ENCODE results near the gene SPPL3.
"Not testable (repeated sequence)": the region's sequence is repeated elsewhere in the genome, so short reads cannot be mapped to it uniquely, and the experiment has no call there.

Gene SPPL3, protein sequence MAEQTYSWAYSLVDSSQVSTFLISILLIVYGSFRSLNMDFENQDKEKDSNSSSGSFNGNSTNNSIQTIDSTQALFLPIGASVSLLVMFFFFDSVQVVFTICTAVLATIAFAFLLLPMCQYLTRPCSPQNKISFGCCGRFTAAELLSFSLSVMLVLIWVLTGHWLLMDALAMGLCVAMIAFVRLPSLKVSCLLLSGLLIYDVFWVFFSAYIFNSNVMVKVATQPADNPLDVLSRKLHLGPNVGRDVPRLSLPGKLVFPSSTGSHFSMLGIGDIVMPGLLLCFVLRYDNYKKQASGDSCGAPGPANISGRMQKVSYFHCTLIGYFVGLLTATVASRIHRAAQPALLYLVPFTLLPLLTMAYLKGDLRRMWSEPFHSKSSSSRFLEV

GRCh38 chr12:120904197-120904773 lies at the start of gene SPPL3:
Gene SPPL3 (minus strand): TSS chr12:120904358. CDS start chr12:120903867, 491 bp downstream.
- DNase-seq = peak; percentile 95

DNA sequence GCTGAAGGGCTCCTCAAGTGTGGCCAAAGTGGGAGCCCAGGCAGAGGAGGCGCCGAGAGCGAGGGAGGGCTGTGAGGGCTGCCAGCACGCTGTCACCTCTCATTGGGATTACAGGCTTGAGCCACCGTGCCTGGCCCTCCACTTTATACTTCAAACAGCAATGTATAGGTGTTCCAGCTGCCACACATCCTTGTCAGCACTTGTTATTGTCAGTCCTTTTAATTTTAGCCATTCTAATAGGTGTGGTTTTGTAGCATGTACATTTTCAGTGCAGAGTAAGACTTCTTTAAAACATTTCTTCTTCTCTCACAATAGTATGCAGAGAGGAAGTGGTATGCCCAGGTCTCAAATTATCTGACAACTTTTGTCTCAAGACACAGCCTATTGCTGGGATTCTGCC lies 46.6 kb upstream of the SPPL3 start:
- DNase-seq = no peak

DNA sequence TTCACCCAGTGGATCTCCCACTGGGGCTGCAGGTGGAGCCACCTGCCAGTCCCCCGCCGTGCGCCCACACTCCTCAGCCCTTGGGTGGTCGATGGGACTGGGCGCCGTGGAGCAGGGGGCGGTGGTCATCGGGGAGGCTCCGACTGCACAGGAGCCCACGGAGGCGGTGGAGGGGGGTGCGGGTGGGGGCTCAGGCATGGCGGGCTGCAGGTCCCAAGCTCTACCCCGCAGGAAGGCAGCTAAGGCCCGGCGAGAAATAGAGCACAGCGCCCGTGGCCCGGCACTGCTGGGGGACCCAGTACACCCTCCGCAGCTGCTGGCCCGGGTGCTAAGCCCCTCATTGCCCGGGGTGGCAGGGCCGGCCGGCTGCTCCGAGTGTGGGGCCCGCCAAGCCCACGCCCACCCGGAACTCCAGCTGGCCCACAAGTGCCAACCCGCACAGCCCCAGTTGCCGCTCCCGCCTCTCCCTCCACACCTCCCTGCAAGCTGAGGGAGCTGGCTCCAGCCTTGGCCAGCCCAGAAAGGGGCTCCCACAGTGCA lies 46.2 kb upstream of the SPPL3 start:
- not testable (repeated sequence) for DNase-seq

GRCh38 chr12:120945516-120945915 lies 41.4 kb upstream of the SPPL3 start:
- peak; percentile 52 for DNase-seq

GRCh38 chr12:120944645-120945217 lies 40.6 kb upstream of the SPPL3 start:
- DNase-seq = peak; percentile 93

GRCh38 chr12:120943482-120943881 lies 39.3 kb upstream of the SPPL3 start:
- no peak for DNase-seq

DNA sequence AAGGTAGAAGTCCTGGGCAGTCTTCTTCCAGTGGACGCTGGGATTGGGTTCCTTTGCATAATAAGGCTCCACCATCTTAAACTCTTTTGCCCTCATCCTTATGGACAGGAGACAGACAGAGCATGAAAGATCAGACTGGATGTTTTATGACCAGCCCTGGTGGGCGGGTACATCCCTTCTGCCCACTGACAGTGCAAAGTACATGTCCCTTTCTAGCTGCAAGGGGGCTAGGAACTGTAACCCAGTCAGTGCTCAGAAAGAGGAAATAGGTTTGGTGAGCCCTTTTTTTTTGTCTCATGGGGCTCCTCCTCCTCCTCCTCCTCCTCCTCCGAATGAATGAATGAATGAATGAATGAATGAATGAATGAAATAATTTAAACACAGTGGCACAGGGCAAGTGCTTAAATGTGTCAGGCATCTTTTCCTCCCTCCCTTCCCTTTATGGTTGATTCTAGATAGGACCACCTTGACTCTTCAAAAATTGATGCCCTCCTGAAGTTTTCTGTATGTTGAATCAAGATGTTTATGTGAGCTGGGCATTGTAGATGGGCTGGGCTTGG lies 37.8 kb upstream of the SPPL3 start:
- DNase-seq = peak; percentile 35

GRCh38 chr12:120941412-120941811 lies 37.3 kb upstream of the SPPL3 start:
- DNase-seq = no peak

GRCh38 chr12:120940799-120941198 lies 36.6 kb upstream of the SPPL3 start:
- peak; percentile 68 for DNase-seq

DNA sequence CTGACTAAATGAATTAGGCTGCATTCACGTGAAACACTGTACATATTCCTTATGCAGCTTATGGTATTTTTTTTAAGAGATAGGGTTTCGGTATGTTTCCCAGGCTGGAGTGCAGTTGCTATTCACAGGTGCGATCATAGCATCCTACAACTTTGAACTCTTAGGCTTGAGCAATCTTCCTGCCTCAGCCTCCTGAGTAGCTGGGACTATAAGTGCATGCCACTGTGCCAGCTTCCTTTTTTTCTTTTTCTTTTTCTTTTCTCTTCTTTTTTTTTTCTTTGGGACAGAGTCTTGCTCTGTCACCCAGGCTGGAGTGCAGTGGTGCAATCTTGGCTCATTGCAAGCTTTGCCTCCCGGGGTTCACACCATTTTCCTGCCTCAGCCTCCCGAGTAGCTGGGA lies 35.8 kb upstream of the SPPL3 start:
- DNase-seq = peak; percentile 37

DNA sequence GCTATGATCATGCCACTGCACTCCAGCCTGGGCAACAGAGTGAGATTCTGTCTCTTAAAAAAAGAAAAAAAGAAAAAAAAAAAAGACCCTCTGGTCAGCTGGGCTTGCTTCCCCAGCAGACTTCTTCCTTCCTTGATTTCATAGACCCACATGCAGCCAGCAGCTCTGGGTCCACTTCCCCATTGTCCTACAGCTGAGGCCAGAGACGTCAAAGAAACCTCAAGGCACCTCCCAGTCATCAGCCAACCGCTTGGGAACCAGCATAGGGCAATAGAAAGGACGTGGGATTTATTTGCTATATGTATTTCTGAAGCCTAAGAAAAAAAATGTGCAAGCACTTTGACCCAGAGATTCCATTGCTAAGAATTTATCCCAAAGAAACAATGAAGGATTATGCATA lies 35.4 kb upstream of the SPPL3 start:
- DNase-seq = peak; percentile 93

DNA sequence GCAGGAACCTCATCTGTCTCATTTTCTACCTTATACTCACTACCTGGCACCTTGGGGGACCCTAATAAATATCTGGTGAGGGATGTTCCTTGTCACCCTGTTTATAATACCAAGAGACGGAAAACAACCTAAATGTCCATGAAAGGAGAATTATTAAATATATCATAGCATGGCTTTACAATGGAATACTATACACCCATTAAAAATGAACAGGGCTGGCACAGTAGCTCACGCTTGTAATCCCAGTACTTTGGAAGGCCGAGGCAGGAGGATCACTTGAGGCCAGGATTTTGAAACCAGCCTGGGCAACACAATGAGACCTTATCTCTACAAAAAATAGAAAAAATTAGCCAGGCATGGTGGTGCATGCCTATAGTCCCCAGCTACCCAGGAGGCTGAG lies 34.3 kb upstream of the SPPL3 start:
- no peak for DNase-seq

- peak; percentile 66 for DNase-seq
Observed at GRCh38 chr12:120936197-120936596, 32.0 kb upstream of the SPPL3 start.

DNA sequence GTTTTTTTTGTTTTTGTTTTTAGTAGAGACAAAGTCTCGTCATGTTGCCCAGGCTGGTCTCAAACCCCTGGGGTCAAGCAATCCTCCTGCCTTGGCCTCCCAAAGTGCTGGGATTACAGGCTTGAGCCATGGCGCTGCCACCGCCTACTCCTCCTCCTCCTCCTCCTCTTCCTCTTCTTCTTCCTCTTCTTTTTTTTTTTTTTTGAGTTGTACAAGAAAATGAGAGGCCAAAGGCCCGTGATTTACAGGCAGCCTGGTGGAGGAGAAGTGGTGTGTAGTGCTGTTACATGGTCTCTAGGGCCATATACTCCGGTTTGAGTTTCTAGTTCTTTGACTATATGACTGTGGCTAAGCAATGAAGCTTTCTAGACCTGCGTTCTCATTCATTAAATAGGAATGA lies 29.6 kb upstream of the SPPL3 start:
- DNase-seq = no peak

GRCh38 chr12:120932956-120933526 lies 28.9 kb upstream of the SPPL3 start:
- no peak for DNase-seq

- no peak for DNase-seq
Observed at GRCh38 chr12:120932058-120932457, 27.9 kb upstream of the SPPL3 start.

DNA sequence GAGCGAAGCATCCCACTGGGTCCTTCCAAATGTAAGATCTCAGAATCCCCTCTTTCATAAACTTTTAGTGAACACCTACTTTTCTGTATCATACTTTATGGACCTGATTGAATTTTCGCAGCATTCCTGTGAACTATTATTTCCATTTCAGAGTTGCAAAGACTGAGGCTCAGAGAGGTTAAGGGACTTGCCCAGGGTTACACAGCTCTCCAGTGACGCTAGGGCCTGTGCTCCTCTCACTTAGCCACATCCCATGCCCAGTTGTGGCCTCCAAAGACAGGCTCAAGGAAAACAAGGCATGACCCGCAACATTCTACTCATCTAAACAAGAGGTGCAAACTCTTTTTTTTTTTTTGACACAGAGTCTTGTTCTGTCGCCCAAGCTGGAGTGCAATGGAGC lies 25.9 kb upstream of the SPPL3 start:
- no peak for DNase-seq

DNA sequence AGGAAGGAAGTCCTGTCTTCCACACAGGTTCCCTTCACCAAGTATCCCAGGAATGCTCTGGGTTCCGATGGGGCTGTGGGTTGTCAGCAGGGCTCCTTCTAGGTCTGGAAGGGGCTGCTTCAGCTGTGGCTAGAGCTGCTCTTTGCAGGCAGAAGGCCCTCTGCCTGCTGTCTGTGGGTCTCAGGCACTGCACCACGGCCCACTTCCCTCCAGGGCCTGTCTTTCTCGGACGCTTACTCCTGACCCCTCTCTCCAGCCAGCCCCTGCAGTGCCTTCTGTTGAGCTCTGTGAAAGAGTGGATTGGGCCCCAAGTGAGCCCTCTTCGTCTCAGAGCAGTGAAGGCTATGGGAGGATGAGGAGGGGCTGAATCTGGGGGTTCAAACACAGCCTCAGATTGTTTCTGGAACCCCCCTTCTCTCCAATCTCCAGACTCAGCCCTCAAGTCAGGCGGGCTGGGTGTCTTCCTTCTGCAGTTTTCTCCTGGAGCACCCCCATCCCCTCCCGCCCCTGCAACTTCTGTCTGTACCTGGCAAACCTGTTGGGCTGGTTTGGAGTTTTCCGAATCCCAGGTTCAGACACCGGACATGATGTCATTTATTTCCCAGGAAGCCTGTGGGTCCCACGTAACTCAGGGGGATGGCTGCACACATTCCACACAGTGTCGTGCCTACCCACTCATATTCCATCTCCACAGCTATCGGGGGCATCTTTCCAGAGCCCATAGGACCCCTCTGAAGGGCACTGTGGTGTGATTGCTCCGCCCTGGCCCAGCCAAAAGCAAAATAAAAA lies 24.9 kb upstream of the SPPL3 start:
- DNase-seq = no peak

DNA sequence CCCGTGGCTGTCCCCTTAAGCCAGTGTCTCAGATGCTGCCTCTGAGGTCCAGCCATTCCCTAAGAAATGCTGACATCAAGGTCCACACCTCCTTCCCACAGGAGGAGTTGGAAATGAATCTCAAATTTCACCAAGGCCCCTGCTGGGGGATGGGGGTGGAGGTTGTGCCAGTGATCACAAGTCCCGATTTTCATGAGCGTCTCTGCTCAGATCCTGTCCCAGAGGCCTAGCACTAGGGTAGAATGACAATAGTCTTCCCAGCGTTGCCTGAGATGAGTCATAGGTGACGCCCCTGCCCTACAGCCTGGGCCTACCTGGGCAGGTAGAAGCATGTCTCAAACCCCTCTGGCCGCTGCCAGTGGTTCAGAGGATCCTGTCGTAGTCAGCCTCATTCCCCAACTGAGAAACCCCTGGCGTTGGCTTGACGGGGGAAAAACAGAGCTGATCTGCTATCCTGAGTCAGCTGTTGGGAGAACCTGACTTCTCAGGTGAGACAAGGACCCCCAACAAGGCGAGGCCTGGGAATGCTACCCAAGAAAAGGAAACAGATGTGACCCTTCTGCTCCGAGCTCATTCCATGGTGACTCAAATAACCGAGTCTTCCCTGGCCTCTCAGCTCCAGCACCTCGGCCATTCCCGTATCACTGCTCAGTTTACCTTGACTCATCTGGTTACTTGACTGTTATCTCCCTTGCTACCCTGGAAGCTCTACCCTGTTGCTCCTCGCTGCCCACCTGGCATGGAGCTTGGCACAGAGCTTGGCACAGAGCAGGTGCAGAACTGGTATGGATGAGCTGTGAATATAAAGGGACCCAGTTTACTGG lies 21.8 kb upstream of the SPPL3 start:
- no peak for DNase-seq

- no peak for DNase-seq
Observed at GRCh38 chr12:120922279-120922678, 18.1 kb upstream of the SPPL3 start.

- no peak for DNase-seq
Observed at GRCh38 chr12:120921637-120922036, 17.5 kb upstream of the SPPL3 start.

- DNase-seq = no peak
Observed at GRCh38 chr12:120920178-120920577, 16.0 kb upstream of the SPPL3 start.

Data from suppressor macrophage treated with lipopolysaccharide for 4 hours (primary cell).